ENCODE data around the gene HOXD12. TPM values are rescaled to one million over a fixed set of nuclear protein-coding genes. Genes with fewer than 3 reads are reported as not detected.
A peak's percentile ranks its signal among the peaks of the same experiment; 100 is the strongest.

Gene HOXD12
- total RNA-seq, 1 donor from 2014 or later: not detected

DNA sequence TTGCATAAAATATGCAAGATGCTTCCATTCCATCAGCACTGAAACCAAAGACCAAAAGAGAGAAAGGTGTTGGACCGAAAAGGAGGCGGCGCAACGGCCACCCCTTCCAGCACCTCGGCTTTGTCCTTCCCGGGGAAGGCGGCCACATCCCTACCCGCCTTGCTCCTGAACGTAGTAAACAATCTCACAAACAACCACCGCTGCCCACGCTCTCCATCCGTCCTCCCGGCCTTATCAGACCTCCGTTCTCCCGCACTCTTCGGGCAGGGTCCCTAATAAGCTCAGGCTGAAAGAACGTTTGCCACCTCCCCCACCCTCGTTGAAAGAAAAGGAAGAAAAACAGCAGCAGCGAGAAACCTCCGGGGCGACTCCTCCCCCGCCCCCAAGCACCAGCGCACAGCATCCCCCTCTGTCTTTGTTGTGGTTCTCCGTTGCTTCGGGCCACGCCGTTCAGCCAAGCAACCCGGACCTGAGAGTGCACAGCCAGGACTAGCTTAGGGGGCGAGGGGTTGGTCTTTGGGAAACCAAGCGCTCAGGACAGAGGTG is 20.2 kb upstream of the HOXD12 start:
- no peaks in the 10 kb centered on the region for H3K36me3 Mint-ChIP-seq
- H3K27me3 Mint-ChIP-seq: peaks cover 94% of the 10 kb centered on the region
- peak overlapping the region; percentile 62 for H3K27ac Mint-ChIP-seq
- no peak for DNase-seq (ENCODE audit: extremely low spot score, unreplicated experiment)
- H3K9me3 Mint-ChIP-seq: no peaks in the 10 kb centered on the region
- H3K4me3 Mint-ChIP-seq: peak overlapping the region; percentile 86
- no peak for TF ChIP-seq CTCF (conservative IDR thresholded peaks at IDR 0.05)
- H3K4me1 Mint-ChIP-seq (ENCODE audit: unreplicated experiment): peaks cover 26% of the 10 kb centered on the region

DNA sequence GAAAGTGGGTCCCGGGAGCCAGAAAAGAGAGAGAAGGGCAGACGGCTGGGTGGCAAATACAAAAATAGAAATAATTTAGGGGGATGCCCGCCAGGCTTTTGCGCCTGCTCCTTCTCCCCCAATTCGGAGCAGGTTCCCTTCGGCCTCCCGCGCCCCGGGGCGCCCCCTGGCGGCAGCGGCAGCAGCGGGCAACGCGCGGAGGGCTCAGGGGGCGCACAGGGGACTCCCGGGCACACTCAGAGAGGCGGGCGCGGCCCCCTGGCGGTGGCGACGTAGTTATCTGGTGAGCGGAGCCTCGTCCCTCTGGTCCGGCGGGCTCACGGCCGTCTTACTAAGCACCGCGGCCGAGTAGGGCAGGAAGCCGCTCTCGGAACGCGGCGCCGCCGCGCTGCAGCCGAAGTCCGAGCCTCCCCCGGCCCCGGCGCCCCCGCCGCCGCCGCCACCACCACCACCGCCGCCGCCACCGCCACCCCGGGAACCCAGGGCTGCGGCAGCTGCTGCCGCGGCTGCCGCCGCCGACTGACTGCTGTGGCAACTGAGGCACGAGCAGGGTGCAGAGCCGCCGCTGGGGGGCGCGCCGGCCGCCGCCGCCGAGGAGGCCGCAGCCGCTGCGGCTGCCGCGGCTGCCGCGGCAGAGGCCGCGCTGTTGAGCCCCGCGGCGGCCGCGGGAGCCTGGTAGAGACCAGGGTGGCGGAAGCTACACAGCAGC is 19.6 kb upstream of the HOXD12 start:
- peak overlapping the region; percentile 62 for H3K27ac Mint-ChIP-seq
- H3K9me3 Mint-ChIP-seq: no peaks in the 10 kb centered on the region
- no peaks in the 10 kb centered on the region for H3K36me3 Mint-ChIP-seq
- TF ChIP-seq CTCF (conservative IDR thresholded peaks at IDR 0.05): peak; percentile 95
- DNase-seq (ENCODE audit: extremely low spot score, unreplicated experiment): no peak
- peaks cover 32% of the 10 kb centered on the region for H3K4me1 Mint-ChIP-seq (ENCODE audit: unreplicated experiment)
- H3K27me3 Mint-ChIP-seq: peaks cover 94% of the 10 kb centered on the region
- peak overlapping the region; percentile 86 for H3K4me3 Mint-ChIP-seq

DNA sequence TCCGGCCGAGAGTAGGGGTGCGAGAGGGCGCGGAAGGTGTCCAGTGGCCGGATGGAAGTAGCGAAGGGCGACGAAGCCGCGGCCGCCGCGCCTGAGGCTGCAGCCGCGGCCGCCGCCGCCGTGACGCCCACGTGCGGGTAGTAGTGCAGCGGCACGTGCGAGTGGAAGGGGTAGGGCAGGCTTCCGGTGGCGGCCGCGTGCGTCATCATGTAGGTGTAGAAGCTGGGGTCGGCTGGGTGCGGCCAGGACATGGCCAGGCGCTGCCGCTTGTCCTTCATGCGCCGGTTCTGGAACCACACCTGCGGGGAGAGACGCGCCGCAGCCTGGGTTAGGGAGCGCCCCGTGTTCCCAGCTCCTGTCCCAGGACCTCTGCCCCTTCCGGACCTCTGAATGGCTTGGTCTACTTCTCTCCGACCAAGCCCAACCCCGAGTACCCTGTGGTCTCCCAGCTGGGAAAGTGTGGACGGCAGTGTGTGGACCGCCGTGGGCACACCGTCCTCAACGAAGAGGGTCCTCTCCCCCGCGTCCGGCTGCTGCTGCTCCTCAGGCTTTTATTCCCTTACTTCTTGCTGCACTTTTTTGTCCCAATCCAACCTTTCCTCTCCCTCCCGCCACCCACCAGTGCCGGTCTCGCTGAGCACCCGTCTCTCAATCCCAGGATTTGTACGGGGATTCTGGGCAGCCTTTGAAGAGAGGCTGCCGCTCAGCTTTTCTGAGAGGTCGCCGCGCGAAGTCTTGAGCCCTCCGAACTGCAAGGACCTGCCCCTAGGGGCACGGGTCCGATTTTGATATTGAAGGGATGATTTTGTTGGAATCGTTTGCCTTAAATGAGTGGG is 18.8 kb upstream of the HOXD12 start:
- H3K4me3 Mint-ChIP-seq: peak overlapping the region; percentile 67
- no peak for TF ChIP-seq CTCF (conservative IDR thresholded peaks at IDR 0.05)
- H3K36me3 Mint-ChIP-seq: no peaks in the 10 kb centered on the region
- no peaks in the 10 kb centered on the region for H3K9me3 Mint-ChIP-seq
- H3K27me3 Mint-ChIP-seq: peaks cover 94% of the 10 kb centered on the region
- H3K4me1 Mint-ChIP-seq (ENCODE audit: unreplicated experiment): peaks cover 32% of the 10 kb centered on the region
- H3K27ac Mint-ChIP-seq: peak overlapping the region; percentile 36
- no peak for DNase-seq (ENCODE audit: extremely low spot score, unreplicated experiment)

DNA sequence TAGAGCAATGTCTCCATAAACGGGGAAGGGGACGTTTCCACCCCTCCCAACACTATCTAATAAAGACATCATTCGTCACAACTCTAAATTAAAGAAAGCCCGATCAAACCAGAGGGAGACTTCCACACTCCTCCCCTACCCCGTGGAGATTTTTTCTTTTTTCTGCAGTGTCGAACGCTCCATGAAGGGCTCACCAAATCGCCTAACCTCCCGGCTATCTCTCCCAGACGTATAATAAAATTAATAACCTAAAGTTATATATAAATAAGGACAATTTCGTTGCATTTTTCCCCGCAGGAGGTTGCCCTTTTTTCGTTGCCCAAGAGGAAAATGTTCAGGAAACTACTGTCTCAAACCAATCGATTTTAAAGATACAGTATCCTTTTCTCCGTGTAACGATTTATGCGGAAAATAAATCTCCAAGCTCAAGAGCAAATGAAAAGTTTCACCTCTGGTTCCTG is 18.2 kb upstream of the HOXD12 start:
- peaks cover 32% of the 10 kb centered on the region for H3K4me1 Mint-ChIP-seq (ENCODE audit: unreplicated experiment)
- H3K36me3 Mint-ChIP-seq: no peaks in the 10 kb centered on the region
- no peak for DNase-seq (ENCODE audit: extremely low spot score, unreplicated experiment)
- TF ChIP-seq CTCF (conservative IDR thresholded peaks at IDR 0.05): no peak
- peak overlapping the region; percentile 36 for H3K27ac Mint-ChIP-seq
- peak overlapping the region; percentile 67 for H3K4me3 Mint-ChIP-seq
- no peaks in the 10 kb centered on the region for H3K9me3 Mint-ChIP-seq
- H3K27me3 Mint-ChIP-seq: peaks cover 94% of the 10 kb centered on the region

GRCh38 chr2:176081837-176082524 is 17.6 kb upstream of the HOXD12 start:
- no peak for DNase-seq (ENCODE audit: extremely low spot score, unreplicated experiment)
- no peak for TF ChIP-seq CTCF (conservative IDR thresholded peaks at IDR 0.05)
- no peak overlapping the region for H3K27ac Mint-ChIP-seq
- H3K4me3 Mint-ChIP-seq: peak overlapping the region; percentile 66
- no peaks in the 10 kb centered on the region for H3K36me3 Mint-ChIP-seq
- peaks cover 32% of the 10 kb centered on the region for H3K4me1 Mint-ChIP-seq (ENCODE audit: unreplicated experiment)
- H3K27me3 Mint-ChIP-seq: peaks cover 94% of the 10 kb centered on the region
- no peaks in the 10 kb centered on the region for H3K9me3 Mint-ChIP-seq

Measured in type B pancreatic cell (in vitro differentiated cells).